HCT116 (cell line): ENCODE data around the gene NTSR1.

Experiments used
- ATF3 ChIP-seq: IDR thresholded peaks from 2 replicates; pipeline ENCODE4 v1.6.1; 2012
- CBX3 ChIP-seq: IDR thresholded peaks from 2 replicates; pipeline ENCODE4 v1.6.1; 2012; ENCODE audit warnings: low read depth
- EZH2 ChIP-seq: fragments of 200-600 bp; sonication (generic); IDR thresholded peaks from 2 replicates; pipeline ENCODE4 v1.6.1; 2017; ENCODE audit warnings: antibody characterized with exemption, mixed run types
- JUND ChIP-seq: IDR thresholded peaks from 2 replicates; pipeline ENCODE4 v1.6.1; 2012
- MAX ChIP-seq: IDR thresholded peaks from 2 replicates; pipeline ENCODE4 v1.6.1; 2012
- POLR2A ChIP-seq: IDR thresholded peaks from 2 replicates; pipeline ENCODE4 v1.7.0; 2011; ENCODE audit warnings: borderline replicate concordance; ENCODE audit not compliant: insufficient read depth, insufficient read length; ENCODE audit errors: extremely low read depth
- POLR2AphosphoS5 ChIP-seq: IDR thresholded peaks from 2 replicates; pipeline ENCODE4 v1.6.1; 2011; ENCODE audit warnings: mild to moderate bottlenecking, low read depth, low read length, moderate library complexity
- RAD21 ChIP-seq: IDR thresholded peaks from 2 replicates; pipeline ENCODE4 v1.6.1; 2012; ENCODE audit warnings: low read depth, mild to moderate bottlenecking
- SIN3A ChIP-seq: IDR thresholded peaks from 2 replicates; pipeline ENCODE4 v1.6.1; 2012; ENCODE audit warnings: low read depth
- YY1 ChIP-seq: IDR thresholded peaks from 2 replicates; pipeline ENCODE4 v1.6.1; 2011; ENCODE audit warnings: low read length, low read depth, moderate library complexity, mild to moderate bottlenecking; ENCODE audit not compliant: insufficient replicate concordance; ENCODE audit errors: extremely low read depth
- ZNF274 ChIP-seq: fragments of 200-500 bp; sonication (Bioruptor generic); IDR thresholded peaks from 2 replicates; pipeline ENCODE4 v1.6.1; 2014; ENCODE audit warnings: mild to moderate bottlenecking, low read depth, low read length, inconsistent platforms
- TF ChIP-seq, protein P1 (sequence below): IDR thresholded peaks from 2 replicates; pipeline ENCODE4 v1.6.1; 2012; ENCODE audit warnings: low read depth
- TF ChIP-seq, protein P2 (sequence below), 3 experiments: fragments of 200-600 bp in 1 of 3; sonication (generic) in 1 of 3; IDR thresholded peaks in 2 of 3; conservative IDR thresholded peaks in 1 of 3; 2 replicates each; pipeline ENCODE4 v1.5.1; 2012 to 2017; ENCODE audit warnings: low read depth in 2 of 3, low read length in 2 of 3, antibody characterized with exemption in 1 of 3, borderline replicate concordance in 1 of 3, control low read depth in 1 of 3, mild to moderate bottlenecking in 1 of 3, mixed read lengths in 1 of 3, mixed run types in 1 of 3, moderate library complexity in 1 of 3; ENCODE audit not compliant: insufficient read depth in 1 of 3

DNA sequence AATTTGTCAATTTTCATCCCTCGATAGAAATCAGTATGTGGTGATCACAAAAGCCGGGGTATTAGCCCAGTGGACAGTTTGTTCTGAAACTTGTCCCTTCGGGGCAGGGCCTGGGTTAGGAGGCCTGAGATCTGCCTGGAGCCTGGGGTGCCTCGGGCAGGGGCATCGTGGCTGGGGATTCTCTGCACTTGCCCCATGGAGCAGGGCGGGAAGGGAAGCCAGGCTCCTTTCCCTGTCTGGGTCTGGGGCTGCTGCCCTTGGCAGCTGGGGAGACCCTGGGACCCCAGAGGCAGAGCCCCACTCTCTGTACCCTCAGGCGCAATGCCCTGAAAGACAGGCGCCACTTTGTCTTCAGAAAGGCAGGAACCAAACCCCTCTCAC, 27.4 kb downstream of the NTSR1 start:
- TF ChIP-seq, protein P1, sequence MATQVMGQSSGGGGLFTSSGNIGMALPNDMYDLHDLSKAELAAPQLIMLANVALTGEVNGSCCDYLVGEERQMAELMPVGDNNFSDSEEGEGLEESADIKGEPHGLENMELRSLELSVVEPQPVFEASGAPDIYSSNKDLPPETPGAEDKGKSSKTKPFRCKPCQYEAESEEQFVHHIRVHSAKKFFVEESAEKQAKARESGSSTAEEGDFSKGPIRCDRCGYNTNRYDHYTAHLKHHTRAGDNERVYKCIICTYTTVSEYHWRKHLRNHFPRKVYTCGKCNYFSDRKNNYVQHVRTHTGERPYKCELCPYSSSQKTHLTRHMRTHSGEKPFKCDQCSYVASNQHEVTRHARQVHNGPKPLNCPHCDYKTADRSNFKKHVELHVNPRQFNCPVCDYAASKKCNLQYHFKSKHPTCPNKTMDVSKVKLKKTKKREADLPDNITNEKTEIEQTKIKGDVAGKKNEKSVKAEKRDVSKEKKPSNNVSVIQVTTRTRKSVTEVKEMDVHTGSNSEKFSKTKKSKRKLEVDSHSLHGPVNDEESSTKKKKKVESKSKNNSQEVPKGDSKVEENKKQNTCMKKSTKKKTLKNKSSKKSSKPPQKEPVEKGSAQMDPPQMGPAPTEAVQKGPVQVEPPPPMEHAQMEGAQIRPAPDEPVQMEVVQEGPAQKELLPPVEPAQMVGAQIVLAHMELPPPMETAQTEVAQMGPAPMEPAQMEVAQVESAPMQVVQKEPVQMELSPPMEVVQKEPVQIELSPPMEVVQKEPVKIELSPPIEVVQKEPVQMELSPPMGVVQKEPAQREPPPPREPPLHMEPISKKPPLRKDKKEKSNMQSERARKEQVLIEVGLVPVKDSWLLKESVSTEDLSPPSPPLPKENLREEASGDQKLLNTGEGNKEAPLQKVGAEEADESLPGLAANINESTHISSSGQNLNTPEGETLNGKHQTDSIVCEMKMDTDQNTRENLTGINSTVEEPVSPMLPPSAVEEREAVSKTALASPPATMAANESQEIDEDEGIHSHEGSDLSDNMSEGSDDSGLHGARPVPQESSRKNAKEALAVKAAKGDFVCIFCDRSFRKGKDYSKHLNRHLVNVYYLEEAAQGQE = no peak
- TF ChIP-seq, protein P2, sequence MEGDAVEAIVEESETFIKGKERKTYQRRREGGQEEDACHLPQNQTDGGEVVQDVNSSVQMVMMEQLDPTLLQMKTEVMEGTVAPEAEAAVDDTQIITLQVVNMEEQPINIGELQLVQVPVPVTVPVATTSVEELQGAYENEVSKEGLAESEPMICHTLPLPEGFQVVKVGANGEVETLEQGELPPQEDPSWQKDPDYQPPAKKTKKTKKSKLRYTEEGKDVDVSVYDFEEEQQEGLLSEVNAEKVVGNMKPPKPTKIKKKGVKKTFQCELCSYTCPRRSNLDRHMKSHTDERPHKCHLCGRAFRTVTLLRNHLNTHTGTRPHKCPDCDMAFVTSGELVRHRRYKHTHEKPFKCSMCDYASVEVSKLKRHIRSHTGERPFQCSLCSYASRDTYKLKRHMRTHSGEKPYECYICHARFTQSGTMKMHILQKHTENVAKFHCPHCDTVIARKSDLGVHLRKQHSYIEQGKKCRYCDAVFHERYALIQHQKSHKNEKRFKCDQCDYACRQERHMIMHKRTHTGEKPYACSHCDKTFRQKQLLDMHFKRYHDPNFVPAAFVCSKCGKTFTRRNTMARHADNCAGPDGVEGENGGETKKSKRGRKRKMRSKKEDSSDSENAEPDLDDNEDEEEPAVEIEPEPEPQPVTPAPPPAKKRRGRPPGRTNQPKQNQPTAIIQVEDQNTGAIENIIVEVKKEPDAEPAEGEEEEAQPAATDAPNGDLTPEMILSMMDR (IDR thresholded peaks at IDR 0.05 in 2 of 3, conservative IDR thresholded peaks at IDR 0.05 in 1 of 3; ENCODE audit: borderline replicate concordance in 1 of 3, insufficient read depth in 1 of 3, low read depth in 2 of 3, low read length in 2 of 3) = no peak
- TF ChIP-seq SIN3A (no peak), MAX (no peak), JUND (no peak), POLR2A (no peak), ATF3 (no peak), RAD21 (no peak), YY1 (no peak), CBX3 (no peak), ZNF274 (no peak), EZH2 (no peak), POLR2AphosphoS5 (no peak)
